GM20000 (cell line): ENCODE data around the gene MAN1A2.
"Not testable (repeated sequence)": the region's sequence is repeated elsewhere in the genome, so short reads cannot be mapped to it uniquely, and the experiment has no call there.

Experiments used
- DNase-seq: peaks from one replicate; pipeline ENCODE4 v3.0.0; 2012; ENCODE audit warnings: low spot score
- TF ChIP-seq, protein P1 (sequence below): IDR thresholded peaks from 2 replicates; pipeline ENCODE4 v1.5.1; 2012; ENCODE audit warnings: mild to moderate bottlenecking, control low read depth; ENCODE audit errors: extremely low read depth, missing control alignments

The MAN1A2 gene

DNA sequence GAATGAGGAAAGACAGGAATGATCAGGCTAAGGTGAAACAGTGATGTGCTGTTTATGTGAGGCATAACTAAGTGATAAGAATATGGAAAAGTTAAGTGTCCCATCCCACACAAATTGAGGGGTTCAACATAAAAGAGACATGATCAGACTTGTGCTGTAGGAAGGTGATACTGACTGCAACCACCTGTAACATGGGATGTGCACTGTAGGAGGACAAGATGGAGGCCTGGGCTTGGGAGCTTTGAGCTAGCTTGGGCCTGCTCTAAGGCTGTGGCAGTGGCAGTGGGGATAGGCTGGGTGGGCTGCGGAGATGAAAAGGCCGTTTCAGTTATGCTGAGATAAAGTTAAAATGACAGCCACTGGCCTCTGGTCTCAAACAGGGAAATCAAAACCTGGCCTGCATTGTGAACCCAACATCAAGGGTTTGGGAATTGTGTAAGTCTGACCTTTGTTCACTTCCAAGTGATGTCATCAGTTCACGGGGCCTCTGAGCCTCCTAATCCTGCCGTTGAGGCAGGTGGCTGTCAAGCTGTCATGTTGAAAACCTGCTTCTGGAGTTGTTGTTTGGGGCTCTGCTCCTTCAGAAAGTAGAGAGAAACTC lies 177.4 kb downstream of the MAN1A2 start:
- TF ChIP-seq, protein P1, sequence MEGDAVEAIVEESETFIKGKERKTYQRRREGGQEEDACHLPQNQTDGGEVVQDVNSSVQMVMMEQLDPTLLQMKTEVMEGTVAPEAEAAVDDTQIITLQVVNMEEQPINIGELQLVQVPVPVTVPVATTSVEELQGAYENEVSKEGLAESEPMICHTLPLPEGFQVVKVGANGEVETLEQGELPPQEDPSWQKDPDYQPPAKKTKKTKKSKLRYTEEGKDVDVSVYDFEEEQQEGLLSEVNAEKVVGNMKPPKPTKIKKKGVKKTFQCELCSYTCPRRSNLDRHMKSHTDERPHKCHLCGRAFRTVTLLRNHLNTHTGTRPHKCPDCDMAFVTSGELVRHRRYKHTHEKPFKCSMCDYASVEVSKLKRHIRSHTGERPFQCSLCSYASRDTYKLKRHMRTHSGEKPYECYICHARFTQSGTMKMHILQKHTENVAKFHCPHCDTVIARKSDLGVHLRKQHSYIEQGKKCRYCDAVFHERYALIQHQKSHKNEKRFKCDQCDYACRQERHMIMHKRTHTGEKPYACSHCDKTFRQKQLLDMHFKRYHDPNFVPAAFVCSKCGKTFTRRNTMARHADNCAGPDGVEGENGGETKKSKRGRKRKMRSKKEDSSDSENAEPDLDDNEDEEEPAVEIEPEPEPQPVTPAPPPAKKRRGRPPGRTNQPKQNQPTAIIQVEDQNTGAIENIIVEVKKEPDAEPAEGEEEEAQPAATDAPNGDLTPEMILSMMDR: no peak
- no peak for DNase-seq

DNA sequence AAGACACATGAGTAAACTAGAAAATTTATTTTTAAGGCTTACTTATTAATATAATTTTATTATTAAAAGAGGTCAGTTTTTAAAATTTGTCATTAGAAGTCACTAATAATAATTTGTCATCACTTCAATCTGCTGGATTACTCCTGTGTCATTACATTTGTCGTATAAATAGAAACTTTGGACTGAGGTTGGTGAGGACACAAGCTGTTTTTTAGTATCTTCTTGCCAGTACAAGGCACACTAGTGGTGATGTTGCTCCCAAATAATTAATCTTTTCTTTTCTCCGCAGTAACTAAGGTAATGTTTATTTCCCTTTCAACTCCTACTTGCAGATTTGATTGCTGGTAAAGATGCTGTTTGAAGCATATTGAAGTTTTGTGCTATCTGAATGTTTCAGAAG lies 179.2 kb downstream of the MAN1A2 start:
- DNase-seq: no peak
- TF ChIP-seq, protein P1: no peak

DNA sequence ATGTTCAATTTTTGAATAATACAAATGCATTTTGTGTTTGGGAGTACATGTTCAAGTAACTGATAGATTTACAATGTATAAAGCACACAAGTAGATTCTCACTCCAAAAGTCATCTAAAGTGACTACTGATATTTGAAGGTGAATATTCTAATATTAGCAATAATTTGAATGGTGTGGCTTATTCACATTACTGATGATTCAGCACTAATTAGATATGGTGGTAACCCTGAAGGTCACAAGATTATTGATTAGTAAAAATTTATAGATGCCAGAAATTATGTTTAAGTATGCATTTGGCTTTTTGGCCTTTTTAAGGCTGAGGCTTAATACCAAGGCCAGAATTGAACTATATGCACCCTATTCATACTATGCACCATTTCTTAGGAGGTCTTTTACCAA lies 186.2 kb downstream of the MAN1A2 start:
- DNase-seq: no peak
- TF ChIP-seq, protein P1: no peak

GRCh38 chr1:117555806-117556205 lies 188.6 kb downstream of the MAN1A2 start:
- TF ChIP-seq, protein P1: no peak

GRCh38 chr1:117556341-117556740 lies 189.1 kb downstream of the MAN1A2 start:
- no peak for DNase-seq
- TF ChIP-seq, protein P1: no peak

More at GRCh38 chr1:117555806-117556205, 188.6 kb downstream of the MAN1A2 start:
- no peak for DNase-seq

DNA sequence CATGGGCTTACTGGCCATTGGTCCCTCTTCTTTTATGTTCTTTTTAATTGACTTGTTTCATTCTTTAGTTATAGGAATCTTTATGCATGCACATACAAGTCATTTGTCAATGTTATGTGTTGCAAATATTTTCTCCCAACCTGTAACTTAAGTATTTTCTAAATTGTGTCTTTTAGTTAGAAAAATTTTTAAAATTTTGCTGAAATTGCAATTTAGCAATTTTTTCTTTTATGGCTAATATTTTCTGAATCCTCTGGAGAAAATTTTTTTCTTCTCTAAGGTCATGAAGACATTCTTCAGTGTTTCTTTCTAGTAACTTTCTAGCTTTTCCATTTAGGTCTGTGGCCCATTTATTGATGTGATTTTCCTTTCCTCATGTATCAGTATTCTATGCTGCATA lies 189.7 kb downstream of the MAN1A2 start:
- DNase-seq: no peak

DNA sequence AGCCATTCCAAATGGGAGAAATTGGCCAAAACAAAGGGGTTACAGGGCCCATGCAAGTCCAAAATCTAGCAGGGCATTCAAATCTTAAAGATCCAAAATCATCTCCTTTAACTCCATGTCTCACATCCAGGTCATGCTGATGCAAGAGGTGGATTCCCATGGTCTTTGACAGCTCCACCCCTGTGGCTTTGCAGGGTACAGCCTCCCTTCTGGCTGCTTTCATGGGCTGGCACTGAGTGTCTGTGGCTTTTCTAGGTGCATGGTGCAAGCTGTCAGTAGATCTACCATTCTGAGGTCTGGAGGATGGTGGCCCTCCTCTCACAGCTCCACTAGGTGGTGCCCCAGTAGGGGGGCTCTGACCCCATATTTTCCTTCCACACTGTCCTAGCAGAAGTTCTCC lies 191.2 kb downstream of the MAN1A2 start:
- not testable (repeated sequence) for DNase-seq

More for the DNA sequence above, 189.7 kb downstream of the MAN1A2 start:
- TF ChIP-seq, protein P1: no peak

DNA sequence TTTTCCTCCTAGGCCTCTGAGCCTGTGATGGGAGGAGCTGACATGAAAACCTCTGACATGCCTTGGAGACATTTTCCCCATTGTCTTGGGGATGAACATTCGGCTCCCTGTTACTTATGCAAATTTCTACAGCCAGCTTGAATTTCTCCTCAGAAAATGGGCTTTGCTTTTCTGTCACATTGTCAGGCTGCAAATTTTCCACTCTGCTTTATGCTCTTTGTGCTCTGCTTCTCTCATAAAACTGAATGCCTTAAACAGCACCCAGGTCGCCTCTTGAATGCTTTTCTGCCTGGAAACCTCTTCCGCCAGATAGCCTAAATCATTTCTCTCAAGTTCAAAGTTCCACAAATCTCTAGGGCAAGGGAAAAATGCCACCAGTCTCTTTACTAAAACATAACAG lies 191.9 kb downstream of the MAN1A2 start:
- TF ChIP-seq, protein P1: no peak
- DNase-seq: no peak
